Sigmoid colon (tissue), 7 donors: ENCODE measurements around the gene SUSD3. TPM values are rescaled to one million over a fixed set of nuclear protein-coding genes. Genes with fewer than 3 reads are reported as not detected.
A peak's percentile ranks its signal among the peaks of the same experiment; 100 is the strongest.
"Not testable (repeated sequence)": the region's sequence is repeated elsewhere in the genome, so short reads cannot be mapped to it uniquely, and the experiment has no call there.

ENCODE experiments used
- DNase-seq: peaks from one replicate; pipeline ENCODE4 v3.0.0-alpha.2; 2019
- H3K27ac ChIP-seq, 4 donors: fragments of 200-600 bp; sonication (generic); one replicate each; pipeline ENCODE4 v1.5.1; 2016 to 2019; ENCODE audit warnings: mild to moderate bottlenecking in 1 of 4
- H3K27me3 ChIP-seq, 3 donors: fragments of 200-600 bp; sonication (generic); one replicate each; pipeline ENCODE4 v1.5.1; 2019; ENCODE audit warnings: mild to moderate bottlenecking in 1 of 3
- H3K36me3 ChIP-seq, 4 donors: fragments of 200-600 bp; sonication (generic); one replicate each; pipeline ENCODE4 v1.5.1; 2016 to 2019
- H3K4me1 ChIP-seq, 4 donors: fragments of 200-600 bp; sonication (generic); one replicate each; pipeline ENCODE4 v1.5.1; 2017 to 2019
- H3K4me3 ChIP-seq, 4 donors: fragments of 200-600 bp; sonication (generic); one replicate each; pipeline ENCODE4 v1.5.1; 2017 to 2019; ENCODE audit warnings: mild to moderate bottlenecking in 2 of 4, moderate library complexity in 1 of 4
- H3K9me3 ChIP-seq, 4 donors: fragments of 200-600 bp in 3 of 4; sonication (generic) in 3 of 4; one replicate each; pipeline versions ENCODE4 v1.5.1 to v1.6.1; 2013 to 2019
- EP300 ChIP-seq, 4 donors: sonication (generic); formaldehyde crosslinking; IDR thresholded peaks; one replicate each; pipeline ENCODE4 v1.6.1; 2017; ENCODE audit warnings: antibody characterized with exemption in 4 of 4
- POLR2A ChIP-seq, 2 donors: fragments of 450-650 bp; IDR thresholded peaks; one replicate each; pipeline ENCODE4 v1.6.1; 2016; ENCODE audit warnings: antibody characterized with exemption in 2 of 2, mild to moderate bottlenecking in 2 of 2, moderate library complexity in 2 of 2
- POLR2AphosphoS5 ChIP-seq, 4 donors: sonication (generic); formaldehyde crosslinking; IDR thresholded peaks; one replicate each; pipeline ENCODE4 v1.6.1; 2017; ENCODE audit warnings: antibody characterized with exemption in 4 of 4
- WGBS, 2 donors: extraction: QIAGEN DNeasy Blood & Tissue Kit; methylation state at CpG; one replicate each; pipeline ENCODE4 v1.1.7; 2013; 5-methylcytosine and 5-hydroxymethylcytosine counted together
- intact Hi-C: fragments of 100-400 bp; cut with DNase I; formaldehyde crosslinking; loops from one replicate; pipeline ENCODE4 v1.15.1; 2023
- polyA plus RNA-seq, 3 donors: library from polyadenylated mRNA; stranded (reverse); fragments of 200-250 nt; gene quantifications; one replicate each; pipeline ENCODE4 v1.2.3, GENCODE V29; 2013
- total RNA-seq, 4 donors: library from RNA; depleted of rRNA; stranded (reverse); fragments of >200 nt; gene quantifications; one replicate each; pipeline ENCODE4 v1.1.0, GENCODE V29; 2016
- TF ChIP-seq, protein P1 (sequence below), 4 experiments: fragments of 450-650 bp in 3 of 4; fragments of 200-600 bp in 1 of 4; IDR thresholded peaks; one replicate each; pipeline ENCODE4 v1.5.1; 2016 to 2019; ENCODE audit warnings: antibody characterized with exemption in 4 of 4, mild to moderate bottlenecking in 3 of 4, moderate library complexity in 2 of 4
- donor health status: healthy with polysubstance abuse.
- donor health status: Bipolar disorder and iron deficiency.
- donor health status: healthy.

Gene SUSD3
- total and polyA plus RNA-seq, 7 donors: 0.92 to 15.2 (median 4.7) TPM; not detected in 1

DNA sequence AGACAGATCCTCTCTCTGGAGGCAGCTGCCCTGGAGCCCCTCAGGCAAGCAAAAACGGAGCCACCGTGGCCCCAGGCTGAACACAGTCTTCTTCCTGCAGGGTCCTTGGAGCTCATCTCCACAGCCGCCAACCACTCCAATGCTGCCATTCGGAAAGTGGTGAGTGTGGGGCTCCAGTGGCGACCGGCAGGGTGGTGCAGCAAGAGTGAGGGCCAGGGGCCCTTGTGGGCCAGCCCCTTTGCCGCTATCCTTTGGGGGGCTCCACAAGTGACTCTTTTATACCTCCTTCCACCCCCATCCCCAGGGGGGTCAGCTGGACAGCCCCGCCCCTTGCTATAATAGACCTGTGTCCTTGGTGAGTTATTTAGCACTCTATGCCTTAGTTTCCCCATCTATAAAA lies 47.4 kb upstream of the SUSD3 start:
- DNase-seq: peak; percentile 50
- WGBS, 2 donors: 96% methylated on average over 8 of the region's 8 CpGs
- no peak overlapping the region for H3K4me3 ChIP-seq
- intact Hi-C loops: no loop called here
- no peaks in the 10 kb centered on the region for H3K36me3 ChIP-seq
- no peaks in the 10 kb centered on the region for H3K27me3 ChIP-seq
- no peak for TF ChIP-seq POLR2AphosphoS5 (IDR thresholded peaks at IDR 0.05)
- H3K9me3 ChIP-seq: no peaks in the 10 kb centered on the region
- H3K4me1 ChIP-seq: no peaks in the 10 kb centered on the region
- no peak overlapping the region for H3K27ac ChIP-seq

DNA sequence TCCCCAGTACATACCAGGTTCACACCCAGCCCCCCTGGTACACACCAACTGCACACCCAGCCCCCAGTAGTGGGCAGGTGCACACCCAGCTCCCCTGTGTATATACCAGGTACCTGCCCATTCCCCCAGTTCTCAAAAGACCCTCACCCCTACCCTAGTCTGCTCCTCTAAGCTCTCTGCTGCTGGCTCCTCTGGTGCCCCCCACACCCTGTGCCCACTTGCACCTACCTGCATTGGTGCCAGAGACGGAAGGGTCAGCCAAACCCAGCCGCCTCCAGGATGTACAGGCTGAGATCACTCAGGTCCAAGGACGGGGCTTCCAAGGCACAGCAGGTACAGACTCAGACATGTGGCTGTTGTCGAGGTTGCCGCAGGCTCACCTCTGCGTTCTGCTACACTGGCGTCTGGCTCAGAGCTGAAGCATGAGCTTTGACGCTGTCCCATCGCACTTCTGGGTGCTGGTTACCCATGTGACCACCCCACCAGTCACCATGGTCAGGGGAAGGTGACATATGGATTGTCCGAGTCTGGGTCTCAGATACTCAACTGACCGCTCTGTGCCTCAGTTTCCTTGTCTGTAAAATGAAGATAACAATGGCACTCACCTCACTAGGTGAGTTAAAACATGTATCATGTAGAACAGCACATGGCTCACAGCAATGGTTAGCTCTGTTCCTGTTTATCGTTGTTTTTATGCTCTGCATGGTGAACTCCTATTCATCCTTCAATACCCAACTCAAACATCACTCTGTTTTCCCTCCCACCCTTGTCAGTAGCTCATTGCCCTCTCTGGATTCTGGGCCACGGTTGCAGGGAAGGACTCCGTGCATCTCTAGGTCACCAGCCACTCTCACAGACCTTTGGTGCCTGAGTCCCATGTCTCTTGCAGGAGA lies 45.3 kb upstream of the SUSD3 start:
- intact Hi-C loops: no loop called here
- H3K9me3 ChIP-seq: no peaks in the 10 kb centered on the region
- H3K27me3 ChIP-seq: no peaks in the 10 kb centered on the region
- no peak overlapping the region for H3K27ac ChIP-seq
- peak; percentile 38 for DNase-seq
- TF ChIP-seq POLR2AphosphoS5 (IDR thresholded peaks at IDR 0.05) (no peak), EP300 (IDR thresholded peaks at IDR 0.05) (no peak), POLR2A (IDR thresholded peaks at IDR 0.05) (no peak)
- TF ChIP-seq, protein P1, sequence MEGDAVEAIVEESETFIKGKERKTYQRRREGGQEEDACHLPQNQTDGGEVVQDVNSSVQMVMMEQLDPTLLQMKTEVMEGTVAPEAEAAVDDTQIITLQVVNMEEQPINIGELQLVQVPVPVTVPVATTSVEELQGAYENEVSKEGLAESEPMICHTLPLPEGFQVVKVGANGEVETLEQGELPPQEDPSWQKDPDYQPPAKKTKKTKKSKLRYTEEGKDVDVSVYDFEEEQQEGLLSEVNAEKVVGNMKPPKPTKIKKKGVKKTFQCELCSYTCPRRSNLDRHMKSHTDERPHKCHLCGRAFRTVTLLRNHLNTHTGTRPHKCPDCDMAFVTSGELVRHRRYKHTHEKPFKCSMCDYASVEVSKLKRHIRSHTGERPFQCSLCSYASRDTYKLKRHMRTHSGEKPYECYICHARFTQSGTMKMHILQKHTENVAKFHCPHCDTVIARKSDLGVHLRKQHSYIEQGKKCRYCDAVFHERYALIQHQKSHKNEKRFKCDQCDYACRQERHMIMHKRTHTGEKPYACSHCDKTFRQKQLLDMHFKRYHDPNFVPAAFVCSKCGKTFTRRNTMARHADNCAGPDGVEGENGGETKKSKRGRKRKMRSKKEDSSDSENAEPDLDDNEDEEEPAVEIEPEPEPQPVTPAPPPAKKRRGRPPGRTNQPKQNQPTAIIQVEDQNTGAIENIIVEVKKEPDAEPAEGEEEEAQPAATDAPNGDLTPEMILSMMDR (IDR thresholded peaks at IDR 0.05): no peak
- no peaks in the 10 kb centered on the region for H3K36me3 ChIP-seq
- no peak overlapping the region for H3K4me3 ChIP-seq
- 95 to 96% methylated on average over 14 of the region's 14 CpGs for WGBS, 2 donors
- no peaks in the 10 kb centered on the region for H3K4me1 ChIP-seq

DNA sequence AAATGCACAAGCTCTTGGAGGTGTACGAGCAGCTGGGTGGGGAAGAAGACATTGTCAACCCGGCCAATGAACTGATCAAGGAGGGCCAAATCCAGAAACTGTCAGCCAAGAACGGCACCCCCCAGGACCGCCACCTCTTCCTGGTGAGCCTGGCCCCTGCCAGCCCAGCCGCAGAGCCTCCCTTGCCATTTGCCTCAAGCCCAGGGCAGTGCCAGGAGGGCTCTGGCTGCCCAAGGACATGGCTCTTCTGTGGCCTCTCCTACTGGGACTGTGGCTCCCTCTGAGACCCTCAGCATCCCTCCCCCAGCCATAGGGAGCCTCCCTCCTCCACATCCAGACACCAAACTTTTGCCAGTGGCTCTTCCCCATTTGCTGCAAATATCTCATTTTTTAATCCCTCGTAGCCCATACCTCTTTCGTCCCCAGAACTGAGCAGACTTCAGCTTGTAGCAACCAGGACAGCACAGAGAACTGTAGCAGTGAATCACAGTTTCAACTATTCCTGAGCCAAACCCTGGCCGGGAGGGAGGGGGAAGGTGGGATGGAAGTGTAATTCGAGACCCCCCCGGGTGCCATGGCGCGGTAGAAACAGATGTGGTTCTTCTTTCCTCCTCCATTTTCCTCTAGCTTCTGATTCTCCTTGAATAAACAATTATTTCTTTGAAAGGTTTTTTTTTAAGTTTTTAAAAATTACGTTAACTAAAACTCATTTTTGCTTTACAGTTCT lies 44.5 kb upstream of the SUSD3 start:
- H3K4me1 ChIP-seq: no peaks in the 10 kb centered on the region
- no peak overlapping the region for H3K27ac ChIP-seq
- 91% methylated on average over 13 of the region's 13 CpGs for WGBS, 2 donors
- H3K36me3 ChIP-seq: no peaks in the 10 kb centered on the region
- DNase-seq: peak; percentile 40
- H3K27me3 ChIP-seq: no peaks in the 10 kb centered on the region
- intact Hi-C loops: no loop called here
- no peak overlapping the region for H3K4me3 ChIP-seq
- no peaks in the 10 kb centered on the region for H3K9me3 ChIP-seq
- TF ChIP-seq POLR2AphosphoS5 (IDR thresholded peaks at IDR 0.05) (no peak), POLR2A (IDR thresholded peaks at IDR 0.05) (no peak), EP300 (IDR thresholded peaks at IDR 0.05) (no peak)
- TF ChIP-seq, protein P1 (IDR thresholded peaks at IDR 0.05): no peak

DNA sequence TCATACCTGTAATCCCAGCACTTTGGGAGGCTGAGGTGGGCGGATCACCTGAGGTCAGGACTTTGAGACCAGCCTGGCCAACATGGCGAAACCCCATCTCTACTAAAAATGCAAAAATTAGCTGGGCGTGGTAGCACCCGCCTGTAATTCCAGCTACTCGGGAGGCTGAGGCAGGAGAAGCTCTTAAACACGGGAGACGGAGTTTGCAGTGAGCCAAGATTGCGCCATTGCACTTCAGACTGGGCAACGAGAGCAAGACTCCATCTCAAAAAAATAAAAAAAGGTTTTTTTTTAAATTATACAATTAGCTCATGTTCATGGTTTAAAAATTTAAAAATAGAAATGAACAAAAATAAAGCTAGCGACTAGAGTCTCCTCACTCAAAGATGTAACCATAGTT lies 43.3 kb upstream of the SUSD3 start:
- H3K27me3 ChIP-seq, H3K27ac ChIP-seq, H3K36me3 ChIP-seq, H3K9me3 ChIP-seq, H3K4me1 ChIP-seq, H3K4me3 ChIP-seq, intact Hi-C loops, DNase-seq: not testable (repeated sequence)
- WGBS, 2 donors: 81 to 88% methylated on average over 10 of the region's 10 CpGs

DNA sequence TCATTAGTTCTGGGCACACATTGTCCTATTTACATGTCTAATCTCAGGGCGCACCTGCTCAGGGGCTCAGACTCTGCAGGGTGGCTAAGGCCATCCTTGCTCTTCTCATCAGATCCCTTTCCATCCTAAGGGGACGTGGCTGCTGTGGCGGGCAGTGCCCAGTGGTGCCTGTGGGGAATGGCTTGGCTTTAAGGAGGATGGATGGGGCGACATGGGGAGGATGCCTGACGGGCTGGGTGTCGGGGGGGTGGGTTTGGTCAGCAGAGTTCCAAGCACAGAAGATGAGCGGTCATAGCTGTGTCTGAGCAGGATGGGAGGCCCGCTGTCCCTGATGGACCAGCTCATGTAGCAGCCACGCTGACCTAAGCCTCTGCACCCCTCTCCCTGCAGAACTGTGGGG lies 40.9 kb upstream of the SUSD3 start:
- DNase-seq: peak; percentile 42
- no peak overlapping the region for H3K27ac ChIP-seq
- TF ChIP-seq, protein P1 (IDR thresholded peaks at IDR 0.05): no peak
- H3K9me3 ChIP-seq: no peaks in the 10 kb centered on the region
- H3K4me3 ChIP-seq: no peak overlapping the region
- WGBS, 2 donors: 94 to 96% methylated on average over 9 of the region's 9 CpGs
- H3K4me1 ChIP-seq: no peaks in the 10 kb centered on the region
- no peaks in the 10 kb centered on the region for H3K36me3 ChIP-seq
- H3K27me3 ChIP-seq: no peaks in the 10 kb centered on the region
- intact Hi-C loops: no loop called here
